Activated CD8-positive, alpha-beta memory T cell treated with anti-CD3 and anti-CD28 coated beads, Interleukin-2, amount 10 ng/mL, durations not matched to agents 7 days and 5 days (primary cell): ENCODE measurements around the gene FARP1. TPM values are rescaled to one million over a fixed set of nuclear protein-coding genes. Genes with fewer than 3 reads are reported as not detected.

Source experiments
- ATAC-seq: fragments of 150-1000 bp; cut with Tn5 transposase; one replicate; pipeline ENCODE4 v1.10.0; 2021; ENCODE audit warnings: moderate library complexity
- CTCF ChIA-PET: fragments of 350-600 bp; sonication (Branson Sonifier 250); formaldehyde crosslinking; loops from one replicate; lab custom pipeline; 2021; ENCODE audit warnings: antibody characterized with exemption; lab: Charles Lee
- DNase-seq: peaks from one replicate; pipeline ENCODE4 v3.0.0-alpha.2; 2020
- H3K27ac Mint-ChIP-seq: one replicate; pipeline ENCODE4 v1.8.0; 2021; ENCODE audit warnings: mild to moderate bottlenecking, mixed read lengths
- H3K27me3 Mint-ChIP-seq: one replicate; pipeline ENCODE4 v1.8.0; 2021; ENCODE audit warnings: mixed read lengths
- H3K36me3 Mint-ChIP-seq: one replicate; pipeline ENCODE4 v1.8.0; 2021; ENCODE audit warnings: mild to moderate bottlenecking, mixed read lengths
- H3K4me1 Mint-ChIP-seq: one replicate; pipeline ENCODE4 v1.8.0; 2021; ENCODE audit warnings: mixed read lengths
- H3K4me3 Mint-ChIP-seq: one replicate; pipeline ENCODE4 v1.8.0; 2021; ENCODE audit warnings: mild to moderate bottlenecking, moderate library complexity, mixed read lengths
- H3K9me3 Mint-ChIP-seq: one replicate; pipeline ENCODE4 v1.8.0; 2022; ENCODE audit warnings: low read depth, mixed read lengths
- total RNA-seq, 2 experiments: library from RNA; stranded (reverse); gene quantifications; one replicate each; pipeline ENCODE4 v1.2.3, GENCODE V29; 2021

FARP1 gene
- total RNA-seq, 2 experiments from 2014 or later = 0.44 to 0.87 TPM

- Mint-ChIP-seq H3K4me1 (no peaks in the 10 kb centered on the region), H3K36me3 (no peaks in the 10 kb centered on the region), H3K9me3 (no peaks in the 10 kb centered on the region), H3K27ac (no peak overlapping the region), H3K4me3 (no peak overlapping the region), H3K27me3 (no peaks in the 10 kb centered on the region)
- CTCF ChIA-PET = no interaction called here
- DNase-seq (no peak), ATAC-seq (no peak)
These were observed 33.6 kb upstream of the FARP1 start for GRCh38 chr13:98109226-98109853.

GRCh38 chr13:98110749-98111148 is 32.1 kb upstream of the FARP1 start:
- H3K27ac Mint-ChIP-seq = no peak overlapping the region
- no peaks in the 10 kb centered on the region for H3K4me1 Mint-ChIP-seq
- H3K36me3 Mint-ChIP-seq = no peaks in the 10 kb centered on the region
- no peak overlapping the region for H3K4me3 Mint-ChIP-seq
- H3K9me3 Mint-ChIP-seq = no peaks in the 10 kb centered on the region
- CTCF ChIA-PET = no interaction called here
- no peak for ATAC-seq
- no peak for DNase-seq
- no peaks in the 10 kb centered on the region for H3K27me3 Mint-ChIP-seq

GRCh38 chr13:98111168-98112098 is 31.5 kb upstream of the FARP1 start:
- no peak overlapping the region for H3K27ac Mint-ChIP-seq
- H3K9me3 Mint-ChIP-seq = no peaks in the 10 kb centered on the region
- no peak overlapping the region for H3K4me3 Mint-ChIP-seq
- H3K4me1 Mint-ChIP-seq = no peaks in the 10 kb centered on the region
- DNase-seq (no peak), ATAC-seq (no peak)
- no peaks in the 10 kb centered on the region for H3K36me3 Mint-ChIP-seq
- H3K27me3 Mint-ChIP-seq = no peaks in the 10 kb centered on the region
- CTCF ChIA-PET = no interaction called here

DNA sequence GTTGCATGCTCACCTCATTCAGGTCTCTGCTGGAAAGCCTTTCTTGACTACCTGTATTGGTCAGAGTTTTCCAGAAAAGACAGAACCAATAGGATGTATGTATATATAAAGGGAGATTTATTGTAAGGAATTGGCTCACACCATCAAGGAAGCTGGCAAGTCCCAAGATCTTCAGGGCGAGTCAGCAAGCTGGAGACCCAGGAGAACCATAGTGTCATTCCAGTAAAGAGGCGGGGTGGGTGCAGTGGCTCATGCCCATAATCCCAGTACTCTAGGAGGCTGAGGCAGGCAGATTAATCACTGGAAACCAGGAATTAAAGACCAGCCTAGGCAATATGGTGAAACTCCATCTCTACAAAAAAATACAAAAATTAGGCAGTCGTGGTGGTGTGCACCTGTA is 30.4 kb upstream of the FARP1 start:
- CTCF ChIA-PET = no interaction called here
- H3K36me3 Mint-ChIP-seq = no peaks in the 10 kb centered on the region
- no peaks in the 10 kb centered on the region for H3K27me3 Mint-ChIP-seq
- no peak for DNase-seq
- H3K4me1 Mint-ChIP-seq = no peaks in the 10 kb centered on the region
- H3K27ac Mint-ChIP-seq = no peak overlapping the region
- ATAC-seq = no peak
- no peak overlapping the region for H3K4me3 Mint-ChIP-seq
- no peaks in the 10 kb centered on the region for H3K9me3 Mint-ChIP-seq

GRCh38 chr13:98118865-98119264 is 24.0 kb upstream of the FARP1 start:
- H3K9me3 Mint-ChIP-seq = peaks cover 2% of the 10 kb centered on the region
- no peak for ATAC-seq
- H3K36me3 Mint-ChIP-seq = no peaks in the 10 kb centered on the region
- no peak overlapping the region for H3K27ac Mint-ChIP-seq
- DNase-seq = no peak
- no peak overlapping the region for H3K4me3 Mint-ChIP-seq
- no peaks in the 10 kb centered on the region for H3K27me3 Mint-ChIP-seq
- CTCF ChIA-PET = no interaction called here
- H3K4me1 Mint-ChIP-seq = no peaks in the 10 kb centered on the region

DNA sequence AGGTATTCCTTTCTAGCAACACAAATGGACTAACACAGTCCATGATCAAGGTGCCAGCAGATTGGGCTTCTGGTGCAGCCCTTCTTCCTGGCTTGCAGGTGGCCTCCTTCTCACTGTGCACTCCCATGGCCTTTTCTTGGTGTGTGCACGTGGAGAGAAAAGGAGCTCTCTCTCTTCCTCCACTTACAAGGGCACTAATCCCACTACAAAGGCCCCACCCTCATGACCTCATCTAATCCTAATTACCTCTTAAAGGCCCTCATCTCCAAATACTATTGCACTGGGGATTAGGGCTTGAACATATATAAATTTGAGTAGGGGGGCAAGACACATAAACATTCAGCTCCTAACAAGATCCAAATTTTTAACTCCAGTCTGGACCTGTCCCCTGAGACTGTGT is 19.7 kb upstream of the FARP1 start:
- DNase-seq (no peak), ATAC-seq (no peak)
- peaks cover 10% of the 10 kb centered on the region for H3K9me3 Mint-ChIP-seq
- no peak overlapping the region for H3K27ac Mint-ChIP-seq
- no peaks in the 10 kb centered on the region for H3K27me3 Mint-ChIP-seq
- no peaks in the 10 kb centered on the region for H3K4me1 Mint-ChIP-seq
- H3K36me3 Mint-ChIP-seq = no peaks in the 10 kb centered on the region
- H3K4me3 Mint-ChIP-seq = no peak overlapping the region
- CTCF ChIA-PET = no interaction called here

DNA sequence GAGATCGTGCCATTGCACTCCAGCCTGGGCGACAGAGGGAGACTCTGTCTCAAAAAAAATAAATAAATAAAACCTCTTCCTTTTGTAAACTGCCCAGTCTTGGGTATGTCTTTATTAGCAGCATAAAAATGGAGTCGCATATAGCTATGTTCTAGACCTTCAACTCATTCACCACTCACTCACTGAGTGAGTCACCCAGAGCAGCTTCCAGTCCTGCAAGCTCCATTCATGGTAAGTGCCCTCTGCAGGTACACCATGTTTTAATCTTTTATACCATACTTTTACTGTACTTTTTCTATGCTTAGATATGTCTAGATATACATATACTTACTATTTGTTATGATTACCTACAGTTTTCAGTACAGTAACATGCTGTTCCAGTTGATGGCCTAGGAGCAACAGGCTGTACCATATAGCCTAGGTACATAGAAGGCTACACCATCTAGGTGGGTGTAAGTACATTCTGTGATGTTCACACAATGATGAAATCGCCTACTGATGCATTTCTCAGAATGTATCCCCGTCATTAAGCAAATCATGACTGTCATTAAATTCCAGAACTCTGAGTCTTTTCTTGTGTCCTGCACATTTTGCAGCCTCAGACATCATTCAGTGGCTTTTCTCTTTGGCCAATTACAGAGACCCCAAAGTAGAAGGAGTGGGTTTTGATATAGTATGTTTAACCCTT is 13.7 kb upstream of the FARP1 start:
- Mint-ChIP-seq H3K36me3 (no peaks in the 10 kb centered on the region), H3K9me3 (peaks cover 4% of the 10 kb centered on the region), H3K4me1 (no peaks in the 10 kb centered on the region), H3K27ac (no peak overlapping the region), H3K4me3 (no peak overlapping the region), H3K27me3 (peaks cover 17% of the 10 kb centered on the region)
- DNase-seq (no peak), ATAC-seq (no peak)
- CTCF ChIA-PET = no interaction called here

- peaks cover 29% of the 10 kb centered on the region for H3K27me3 Mint-ChIP-seq
- H3K27ac Mint-ChIP-seq = no peak overlapping the region
- no peaks in the 10 kb centered on the region for H3K9me3 Mint-ChIP-seq
- DNase-seq (no peak), ATAC-seq (no peak)
- no peaks in the 10 kb centered on the region for H3K4me1 Mint-ChIP-seq
- CTCF ChIA-PET = no interaction called here
- H3K36me3 Mint-ChIP-seq = no peaks in the 10 kb centered on the region
- no peak overlapping the region for H3K4me3 Mint-ChIP-seq
These were observed 8.9 kb upstream of the FARP1 start for GRCh38 chr13:98133946-98134345.

- no peaks in the 10 kb centered on the region for H3K4me1 Mint-ChIP-seq
These were observed 8.0 kb upstream of the FARP1 start for GRCh38 chr13:98134901-98135300.

DNA sequence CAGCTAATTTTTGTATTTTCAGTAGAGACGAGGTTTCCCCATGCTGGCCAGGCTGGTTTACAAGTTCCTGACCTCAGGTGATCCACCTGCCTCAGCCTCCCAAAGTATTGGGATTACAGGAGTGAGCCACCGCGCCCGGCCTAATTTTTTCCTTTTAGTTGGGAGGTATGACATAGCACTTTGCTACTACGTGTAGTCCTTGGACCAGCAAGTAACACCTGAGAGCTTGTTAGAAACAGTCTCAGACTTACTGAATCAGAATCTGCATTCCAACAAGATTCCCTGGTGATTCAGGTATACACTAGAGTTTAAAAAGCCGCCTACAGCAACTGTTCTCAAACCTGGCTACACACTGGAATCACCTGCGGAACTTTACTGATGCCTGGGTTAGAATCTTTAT is 1.8 kb upstream of the FARP1 start:
- H3K27ac Mint-ChIP-seq = no peak overlapping the region
- DNase-seq (no peak), ATAC-seq (no peak)
- no peaks in the 10 kb centered on the region for H3K9me3 Mint-ChIP-seq
- H3K27me3 Mint-ChIP-seq = peaks cover 56% of the 10 kb centered on the region
- no peaks in the 10 kb centered on the region for H3K36me3 Mint-ChIP-seq
- peaks cover 15% of the 10 kb centered on the region for H3K4me1 Mint-ChIP-seq
- CTCF ChIA-PET = interaction anchor here (0.5 kb wide), 1 partner anchor 33 kb away, joined by 3 read pairs; no protein-coding TSS in a partner anchor
- H3K4me3 Mint-ChIP-seq = no peak overlapping the region

More at GRCh38 chr13:98134901-98135300, 8.0 kb upstream of the FARP1 start:
- H3K36me3 Mint-ChIP-seq = no peaks in the 10 kb centered on the region
- H3K27me3 Mint-ChIP-seq = peaks cover 35% of the 10 kb centered on the region
- H3K9me3 Mint-ChIP-seq = no peaks in the 10 kb centered on the region
- CTCF ChIA-PET = no interaction called here
- H3K27ac Mint-ChIP-seq = no peak overlapping the region
- DNase-seq = no peak
- no peak overlapping the region for H3K4me3 Mint-ChIP-seq
- ATAC-seq = no peak

DNA sequence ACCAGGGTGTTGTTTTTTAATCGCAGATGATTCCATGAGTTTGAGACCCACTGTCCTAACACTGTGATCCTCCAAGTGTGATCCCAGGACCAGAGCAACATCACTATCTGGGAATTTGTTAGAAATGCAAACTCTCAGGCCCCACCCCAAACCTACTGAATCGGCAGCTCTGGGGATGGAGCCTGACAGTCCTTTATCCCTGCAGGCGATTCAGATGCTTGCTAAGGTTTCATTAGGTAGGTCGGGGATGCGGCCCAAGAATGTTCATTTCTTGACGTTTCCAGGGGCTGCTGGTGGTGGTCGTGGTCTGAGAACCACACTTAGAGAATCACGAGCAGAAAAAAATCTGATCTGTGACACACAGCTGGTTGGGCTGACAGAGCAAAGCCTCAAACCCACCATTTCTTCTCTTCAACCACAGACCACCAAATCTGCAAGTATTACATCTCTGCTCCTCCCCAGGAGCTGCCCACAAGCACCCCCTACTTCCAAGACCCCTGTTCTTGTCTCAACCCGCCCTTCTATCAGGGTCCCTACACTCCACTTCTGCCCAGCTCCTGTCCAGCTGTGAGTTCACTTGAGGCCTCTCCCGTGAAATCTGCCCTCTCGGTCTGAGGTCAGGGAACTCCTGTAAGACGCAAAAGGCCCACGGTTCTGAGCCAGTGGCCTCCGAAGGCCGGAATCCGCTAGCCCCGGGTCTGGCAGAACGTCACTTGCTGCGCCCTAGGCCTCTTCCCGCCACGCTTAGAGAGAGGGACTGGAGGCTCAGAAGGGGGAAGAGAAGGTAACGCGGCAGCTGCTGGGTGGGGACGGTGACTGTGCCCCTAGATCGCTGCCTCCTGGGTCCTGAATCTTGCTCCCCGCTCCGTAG is 1.1 kb upstream of the FARP1 start:
- ATAC-seq (peak; percentile 3), DNase-seq (no peak)
- CTCF ChIA-PET = interaction anchor here (0.5 kb wide), 1 partner anchor 34 kb away, joined by 3 read pairs; no protein-coding TSS in a partner anchor
- Mint-ChIP-seq H3K27ac (no peak overlapping the region), H3K4me1 (peaks cover 15% of the 10 kb centered on the region), H3K36me3 (no peaks in the 10 kb centered on the region), H3K4me3 (peak overlapping the region; percentile 14), H3K27me3 (peaks cover 57% of the 10 kb centered on the region), H3K9me3 (no peaks in the 10 kb centered on the region)

DNA sequence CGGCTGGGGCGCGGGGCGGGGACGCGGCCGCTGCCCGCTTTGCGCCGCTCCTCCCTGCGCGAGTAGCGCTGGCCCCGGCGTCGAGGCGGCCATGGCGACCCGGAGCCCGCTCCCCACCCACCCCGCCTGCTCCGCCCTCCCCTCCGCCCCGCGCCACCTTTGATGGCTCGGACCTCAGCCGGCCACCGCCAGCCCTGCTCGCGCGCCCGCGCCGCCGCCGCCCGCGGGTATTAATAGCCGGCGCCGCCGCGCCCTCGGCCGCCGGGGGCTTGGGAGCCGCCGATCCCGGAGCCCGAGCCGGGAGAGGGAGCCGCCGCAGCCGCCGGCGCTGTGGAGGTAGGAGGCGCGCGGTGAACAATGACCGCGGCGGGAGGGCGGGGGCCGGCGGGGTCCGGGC is 261 bp downstream of the FARP1 start:
- CTCF ChIA-PET = no interaction called here
- Mint-ChIP-seq H3K27ac (no peak overlapping the region), H3K9me3 (no peaks in the 10 kb centered on the region), H3K4me1 (peaks cover 15% of the 10 kb centered on the region), H3K27me3 (peaks cover 64% of the 10 kb centered on the region), H3K36me3 (no peaks in the 10 kb centered on the region), H3K4me3 (no peak overlapping the region)
- DNase-seq (no peak), ATAC-seq (no peak)

DNA sequence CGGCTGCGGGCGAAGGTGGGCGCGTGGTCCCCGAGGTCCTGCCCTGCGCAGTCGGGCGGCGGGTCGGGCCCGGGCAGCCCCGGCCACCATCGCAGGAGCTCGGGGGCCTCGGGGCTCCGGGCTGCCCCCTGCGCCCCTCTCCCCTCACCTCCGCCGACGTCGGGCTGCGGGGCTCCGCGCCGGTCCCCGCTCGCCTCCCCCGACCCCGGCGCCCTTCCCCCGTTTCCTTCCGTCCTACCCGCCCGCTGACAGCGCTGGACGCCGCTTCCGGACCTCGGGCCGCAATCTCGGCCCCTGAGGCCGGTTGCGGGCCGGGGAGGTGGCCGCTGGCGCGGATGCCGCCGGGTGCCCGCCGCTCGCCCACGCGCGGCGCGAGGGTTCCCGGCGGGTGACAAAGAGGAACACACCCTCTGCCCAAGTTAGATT is 720 bp downstream of the FARP1 start:
- Mint-ChIP-seq H3K27ac (no peak overlapping the region), H3K9me3 (no peaks in the 10 kb centered on the region), H3K27me3 (peaks cover 68% of the 10 kb centered on the region), H3K36me3 (no peaks in the 10 kb centered on the region), H3K4me3 (no peak overlapping the region), H3K4me1 (peaks cover 15% of the 10 kb centered on the region)
- no peak for DNase-seq
- no peak for ATAC-seq
- CTCF ChIA-PET = interaction anchor here (0.6 kb wide), 1 partner anchor 17 kb away, joined by 5 read pairs; no protein-coding TSS in a partner anchor
